K562 (cell line): Measurements from ENCODE around the gene NT5E. TPM values are rescaled to one million over a fixed set of nuclear protein-coding genes. Genes with fewer than 3 reads are reported as not detected.

Source experiments
- ATAC-seq: fragments of 200-7000 bp; cut with Tn5 transposase; 3 replicates; pipeline ENCODE4 v1.9.1; 2020; ENCODE audit warnings: moderate library complexity
- BruUV-seq: library from RNA; stranded (reverse); fragments of 400-500 nt; replicated peaks from 2 replicates; lab custom pipeline; 2021; lab: Mats Ljungman, UMichigan
- CTCF ChIA-PET: fragments of 300-600 bp; formaldehyde crosslinking; extraction: SDS; loops from one replicate; lab custom pipeline; 2021; ENCODE audit warnings: low intra/inter-chr PET ratio; lab: Yijun Ruan, JAX
- POLR2A ChIA-PET: fragments of 300-600, 350-650 bp; sonication (Branson Sonifier 250); formaldehyde crosslinking; extraction: SDS; loops from one replicate; lab custom pipeline; 2021; ENCODE audit warnings: antibody characterized with exemption, inconsistent platforms; lab: Yijun Ruan, JAX
- DNase-seq, 4 experiments: peaks; one replicate each; pipeline versions ENCODE4 v3.0.0 to v3.0.0-alpha.2; 2011 to 2018; ENCODE audit warnings: low spot score in 3 of 4, mixed read lengths in 3 of 4; ENCODE audit errors: extremely low read depth in 1 of 4
- FAIRE-seq: peaks from 2 replicates; lab custom pipeline; 2011; peaks lifted over from hg19 to GRCh38; lab: Jason Lieb, UNC
- H2AFZ ChIP-seq: 2 replicates; pipeline ENCODE4 v1.6.0; 2011; ENCODE audit warnings: low read depth, low read length, control low read depth, inconsistent platforms
- H3K27ac ChIP-seq: fragments of 200-600 bp; 3 replicates; pipeline ENCODE4 v1.8.0; 2011; ENCODE audit warnings: low read depth, mild to moderate bottlenecking, control low read depth, inconsistent platforms, low read length, moderate library complexity, mixed read lengths; ENCODE audit errors: extremely low read depth
- H3K27me3 ChIP-seq, 2 experiments: fragments of 300-600 bp in 1 of 2; 2 replicates in 1 of 2; 3 replicates in 1 of 2; pipeline versions ENCODE4 v1.6.0 to v1.8.0; 2011; ENCODE audit warnings: inconsistent platforms in 2 of 2, low read length in 2 of 2, mild to moderate bottlenecking in 1 of 2, mixed read lengths in 1 of 2, moderate library complexity in 1 of 2; ENCODE audit not compliant: control insufficient read depth in 2 of 2, insufficient read depth in 2 of 2
- H3K36me3 ChIP-seq: fragments of 300-600 bp; 3 replicates; pipeline ENCODE4 v1.8.0; 2011; ENCODE audit warnings: mild to moderate bottlenecking, low read length, inconsistent platforms; ENCODE audit not compliant: control insufficient read depth, insufficient read depth
- H3K4me1 ChIP-seq, 2 experiments: fragments of 200-600 bp in 1 of 2; replicated peaks in 1 of 2; 2 replicates in 1 of 2; 3 replicates in 1 of 2; pipeline versions ENCODE4 v1.5.1 to v1.8.0; 2011; ENCODE audit warnings: inconsistent platforms in 2 of 2, low read length in 2 of 2, mild to moderate bottlenecking in 1 of 2, mixed read lengths in 1 of 2, moderate library complexity in 1 of 2; ENCODE audit not compliant: control insufficient read depth in 2 of 2, insufficient read depth in 2 of 2
- H3K4me2 ChIP-seq: 2 replicates; pipeline ENCODE4 v1.6.1; 2011; ENCODE audit warnings: low read length, control low read depth, inconsistent platforms, mixed read lengths; ENCODE audit not compliant: insufficient read depth
- H3K4me3 ChIP-seq: fragments of 200-600 bp; sonication (generic), shearing (Covaris generic); 2 replicates; pipeline ENCODE4 v1.5.1; 2016; ENCODE audit warnings: control low read depth, inconsistent platforms
- H3K79me2 ChIP-seq: fragments of 200-600 bp; 3 replicates; pipeline ENCODE4 v1.8.0; 2011; ENCODE audit warnings: low read length, inconsistent platforms; ENCODE audit not compliant: control insufficient read depth, insufficient read depth
- H3K9ac ChIP-seq, 2 experiments: 2 replicates each; pipeline versions ENCODE4 v1.6.0 to v1.6.1; 2011; ENCODE audit warnings: low read depth in 2 of 2, low read length in 2 of 2, control low read depth in 1 of 2, inconsistent platforms in 1 of 2, mild to moderate bottlenecking in 1 of 2, mixed read lengths in 1 of 2; ENCODE audit not compliant: insufficient read depth in 1 of 2
- H3K9me1 ChIP-seq: one replicate; pipeline ENCODE4 v1.6.0; 2011; ENCODE audit warnings: inconsistent platforms, mild to moderate bottlenecking, low read length, moderate library complexity; ENCODE audit not compliant: control insufficient read depth, insufficient read depth
- H3K9me3 ChIP-seq: replicated peaks from 2 replicates; pipeline ENCODE4 v1.5.1; 2011; ENCODE audit warnings: low read depth, low read length, inconsistent platforms; ENCODE audit not compliant: control insufficient read depth, insufficient read depth
- H4K20me1 ChIP-seq: replicated peaks from 2 replicates; pipeline ENCODE4 v1.6.1; 2011; ENCODE audit warnings: low read length, inconsistent platforms, mixed read lengths; ENCODE audit not compliant: control insufficient read depth, insufficient read depth
- ARID1B ChIP-seq: fragments of 450-650 bp; IDR thresholded peaks from 2 replicates; pipeline ENCODE4 v1.6.1; 2016; ENCODE audit warnings: antibody characterized with exemption, mild to moderate bottlenecking, inconsistent platforms
- CBX1 ChIP-seq: sonication (generic); IDR thresholded peaks from 2 replicates; pipeline ENCODE4 v1.6.1; 2016; ENCODE audit warnings: antibody characterized with exemption, low read depth, mild to moderate bottlenecking
- FIP1L1 ChIP-seq: fragments of 200-400 bp; formaldehyde crosslinking; IDR thresholded peaks from 2 replicates; pipeline ENCODE4 v1.6.1; 2018; ENCODE audit warnings: mild to moderate bottlenecking, low read depth, low read length; ENCODE audit not compliant: poor library complexity, severe bottlenecking
- HNRNPLL ChIP-seq: fragments of 200-400 bp; formaldehyde crosslinking; IDR thresholded peaks from 2 replicates; pipeline ENCODE4 v1.6.1; 2017; ENCODE audit warnings: low read length, low read depth, mild to moderate bottlenecking; ENCODE audit not compliant: poor library complexity, severe bottlenecking
- IRF1 ChIP-seq: sonication (generic); formaldehyde crosslinking; IDR thresholded peaks from 2 replicates; pipeline ENCODE4 v1.8.0; 2022; ENCODE audit warnings: missing genetic modification reagents, mild to moderate bottlenecking, borderline replicate concordance
- MXI1 ChIP-seq: IDR thresholded peaks from 2 replicates; pipeline ENCODE4 v1.6.1; 2011; ENCODE audit warnings: low read depth, mild to moderate bottlenecking, improper control_type of control experiment, low read length
- NCOA4 ChIP-seq: fragments of 450-650 bp; IDR thresholded peaks from 2 replicates; pipeline ENCODE4 v1.6.1; 2018; ENCODE audit warnings: mild to moderate bottlenecking; ENCODE audit not compliant: partially characterized antibody
- NFIX ChIP-seq: fragments of 250-450 bp; sonication (Bioruptor Pico); IDR thresholded peaks from 2 replicates; pipeline ENCODE4 v1.4.0; 2020; ENCODE audit warnings: low read depth, mild to moderate bottlenecking, moderate library complexity
- RUNX1 ChIP-seq: sonication (generic); IDR thresholded peaks from 2 replicates; pipeline ENCODE4 v1.6.1; 2016; ENCODE audit warnings: antibody characterized with exemption, low read depth
- SMAD2 ChIP-seq: fragments of 150-350 bp; IDR thresholded peaks from 2 replicates; pipeline ENCODE4 v1.6.1; 2014; ENCODE audit warnings: low read depth, mild to moderate bottlenecking, low read length
- XRCC5 ChIP-seq: fragments of 200-400 bp; formaldehyde crosslinking; IDR thresholded peaks from 2 replicates; pipeline ENCODE4 v1.6.1; 2017; ENCODE audit warnings: low read depth, mild to moderate bottlenecking, low read length
- ZBED1 ChIP-seq: IDR thresholded peaks from 2 replicates; pipeline ENCODE4 v1.6.1; 2014
- ZBTB2 ChIP-seq: fragments of 450-650 bp; IDR thresholded peaks from 2 replicates; pipeline ENCODE4 v1.6.1; 2016; ENCODE audit warnings: antibody characterized with exemption
- ZNF282 ChIP-seq: sonication (generic); formaldehyde crosslinking; IDR thresholded peaks from 2 replicates; pipeline ENCODE4 v1.8.1; 2023; ENCODE audit warnings: missing genetic modification reagents
- ZNF324 ChIP-seq: fragments of 250-450 bp; sonication (Bioruptor Pico); IDR thresholded peaks from 2 replicates; pipeline ENCODE4 v1.4.0; 2020; ENCODE audit warnings: mild to moderate bottlenecking
- ZNF347 ChIP-seq: fragments of 450-650 bp; formaldehyde crosslinking; IDR thresholded peaks from 2 replicates; pipeline ENCODE4 v1.4.0; 2020; ENCODE audit warnings: low read depth, mild to moderate bottlenecking, moderate library complexity
- ZNF740 ChIP-seq, 3 experiments: fragments of 200-800 bp in 1 of 3; sonication (Bioruptor generic) in 1 of 3; sonication (generic) in 1 of 3; formaldehyde crosslinking in 1 of 3; IDR thresholded peaks; 2 replicates each; pipeline versions ENCODE4 v1.6.1 to v1.8.0; 2016 to 2022; ENCODE audit warnings: mild to moderate bottlenecking in 2 of 3, missing compliant biosample characterization in 2 of 3, missing genetic modification characterization in 2 of 3, missing genetic modification reagents in 1 of 3
- WGBS: fragments of 100-300 bp; shearing (Covaris generic); methylation state at CpG from one replicate; pipeline ENCODE4 v1.1.6; 2016; ENCODE audit warnings: low coverage, mixed read lengths; ENCODE audit not compliant: insufficient coverage; ENCODE audit errors: missing lambda C conversion rate; 5-methylcytosine and 5-hydroxymethylcytosine counted together
- in situ Hi-C: fragments of 300-500 bp; cut with MboI; formaldehyde crosslinking; loops from 4 replicates; pipeline ENCODE4 v1.15.0; 2018; ENCODE audit warnings: inconsistent platforms, mixed read lengths
- intact Hi-C: fragments of 100-400 bp; cut with micrococcal nuclease; formaldehyde crosslinking; loops from 2 replicates; pipeline ENCODE4 v1.14.2; 2022
- polyA plus RNA-seq, 8 experiments: library from polyadenylated mRNA; depleted of rRNA in 4 of 8; stranded (reverse) in 5 of 8; unstranded in 3 of 8; fragments of >200 nt; fragmentation: Nextera tagmentation in 2 of 8; fragmentation: Illumina TruSeq in 1 of 8; extraction: Ambion mirVana in 2 of 8; extraction: Trizol in 1 of 8; gene quantifications; 2 replicates each; pipeline versions ENCODE4 v1.2.1 to v1.2.3, GENCODE V29; 2011 to 2014; ENCODE audit warnings: inconsistent platforms in 1 of 8, missing spikeins in 1 of 8
- total RNA-seq, 7 experiments: library from RNA; depleted of rRNA in 6 of 7; stranded (reverse); fragments of >200 nt in 6 of 7; fragmentation: Illumina TruSeq in 2 of 7; extraction: Trizol in 2 of 7; gene quantifications; 2 replicates each; pipeline versions ENCODE4 v1.2.1 to v1.2.3, GENCODE V29; 2011 to 2021; ENCODE audit warnings: low replicate concordance in 1 of 7

Gene NT5E
- total and polyA plus RNA-seq, 9 of the 15 experiments (the other 6 are each of a cell fraction or from before 2014, with no cell fraction given), result 0.01 to 0.13 TPM; not detected in 7

- H3K9me1 ChIP-seq, result no peaks in the 10 kb centered on the region
- ATAC-seq (no peak), DNase-seq (no peak), FAIRE-seq (no peak)
- ChIA-PET POLR2A (no interaction called here), CTCF (no interaction called here)
- WGBS, result 2% methylated on average over 4 of the region's 4 CpGs
- no peak overlapping the region for H3K27ac ChIP-seq
- BruUV-seq, result no TSS peak
- no peaks in the 10 kb centered on the region for H4K20me1 ChIP-seq
- H3K4me1 ChIP-seq, result no peaks in the 10 kb centered on the region
- H3K9me3 ChIP-seq, result no peaks in the 10 kb centered on the region
- intact Hi-C loops (no loop called here), in situ Hi-C loops (no loop called here)
- H3K9ac ChIP-seq, result no peak overlapping the region
- H3K4me2 ChIP-seq, result no peak overlapping the region
- H3K27me3 ChIP-seq, result peaks cover 2 to 4% of the 10 kb centered on the region in 2 experiments; a peak in 1 of 5 replicates
- no peak overlapping the region for H3K4me3 ChIP-seq
- H2AFZ ChIP-seq, result no peak overlapping the region
- no peaks in the 10 kb centered on the region for H3K36me3 ChIP-seq
- TF ChIP-seq ARID1B (no peak), IRF1 (CRISPR knock-in tag) (no peak), SMAD2 (no peak), CBX1 (no peak), ZBED1 (no peak), RUNX1 (no peak), ZNF347 (no peak), HNRNPLL (no peak), ZBTB2 (no peak), NCOA4 (no peak), MXI1 (no peak), ZNF324 (no peak), ZNF282 (no peak), FIP1L1 (no peak), XRCC5 (no peak), ZNF740 (CRISPR knock-in tag; IDR thresholded peaks at IDR 0.05) (no peak), ZNF740 (tag; IDR thresholded peaks at IDR 0.05) (no peak), NFIX (CRISPR knock-in tag) (no peak)
- H3K79me2 ChIP-seq, result no peaks in the 10 kb centered on the region
These were observed 11.3 kb downstream of the NT5E start for GRCh38 chr6:85460921-85461797.
